WTC11 (cell line): ENCODE data around the gene APOO. TPM values are rescaled to one million over a fixed set of nuclear protein-coding genes. Genes with fewer than 3 reads are reported as not detected.
"Not testable (repeated sequence)": the region's sequence is repeated elsewhere in the genome, so short reads cannot be mapped to it uniquely, and the experiment has no call there.

Experiments
- ATAC-seq: fragments of 200-7000 bp; cut with Tn5 transposase; 2 replicates; pipeline ENCODE4 v1.10.0; 2021; ENCODE audit warnings: mild to moderate bottlenecking, moderate library complexity
- CTCF ChIA-PET: fragments of 300-600 bp; sonication (Branson Sonifier 250); formaldehyde crosslinking; loops from one replicate; lab custom pipeline; 2021; ENCODE audit warnings: antibody characterized with exemption; lab: Charles Lee
- POLR2A ChIA-PET: fragments of 350-600 bp; sonication (Branson Sonifier 250); formaldehyde crosslinking; loops from one replicate; lab custom pipeline; 2021; ENCODE audit warnings: antibody characterized with exemption; lab: Charles Lee
- DNase-seq: peaks from one replicate; pipeline ENCODE4 v3.0.0; 2021; ENCODE audit warnings: low spot score
- H3K27ac Mint-ChIP-seq: 2 replicates; pipeline ENCODE4 v1.8.0; 2021; ENCODE audit warnings: mixed read lengths
- H3K27me3 Mint-ChIP-seq: 2 replicates; pipeline ENCODE4 v1.8.0; 2021; ENCODE audit warnings: low read depth, mild to moderate bottlenecking, moderate library complexity, mixed read lengths
- H3K36me3 Mint-ChIP-seq: 2 replicates; pipeline ENCODE4 v1.8.0; 2021; ENCODE audit warnings: mixed read lengths
- H3K4me1 Mint-ChIP-seq: 2 replicates; pipeline ENCODE4 v1.8.0; 2022; ENCODE audit warnings: mixed read lengths
- H3K4me3 Mint-ChIP-seq: 2 replicates; pipeline ENCODE4 v1.8.0; 2021; ENCODE audit warnings: mild to moderate bottlenecking, moderate library complexity, mixed read lengths
- H3K9me3 Mint-ChIP-seq: 2 replicates; pipeline ENCODE4 v1.8.0; 2021; ENCODE audit warnings: mixed read lengths
- CBFB ChIP-seq: sonication (generic); formaldehyde crosslinking; IDR thresholded peaks from 2 replicates; pipeline ENCODE4 v1.8.1; 2022; ENCODE audit warnings: mild to moderate bottlenecking, low read depth, missing genetic modification reagents
- CREM ChIP-seq: sonication (generic); formaldehyde crosslinking; IDR thresholded peaks from 2 replicates; pipeline ENCODE4 v1.8.1; 2022; ENCODE audit warnings: mild to moderate bottlenecking, missing genetic modification reagents, moderate library complexity
- ESRRA ChIP-seq: sonication (generic); formaldehyde crosslinking; IDR thresholded peaks from 2 replicates; pipeline ENCODE4 v1.8.1; 2022; ENCODE audit warnings: mild to moderate bottlenecking, missing genetic modification reagents, borderline replicate concordance
- GTF2I ChIP-seq: fragments of 250-450 bp; sonication (Bioruptor Pico); conservative IDR thresholded peaks from 2 replicates; pipeline ENCODE4 v1.4.0; 2021; ENCODE audit warnings: mild to moderate bottlenecking
- JAZF1 ChIP-seq: fragments of 250-450 bp; sonication (Bioruptor Pico); IDR thresholded peaks from 2 replicates; pipeline ENCODE4 v1.9.0; 2021; ENCODE audit warnings: moderate library complexity, mild to moderate bottlenecking, inconsistent platforms
- MYBL2 ChIP-seq: sonication (generic); formaldehyde crosslinking; IDR thresholded peaks from 2 replicates; pipeline ENCODE4 v1.8.1; 2023; ENCODE audit warnings: mild to moderate bottlenecking, moderate library complexity, missing genetic modification reagents
- SMAD3 ChIP-seq: sonication (generic); formaldehyde crosslinking; IDR thresholded peaks from 2 replicates; pipeline ENCODE4 v1.8.0; 2022; ENCODE audit warnings: missing genetic modification reagents, mild to moderate bottlenecking, borderline replicate concordance
- SOX15 ChIP-seq: fragments of 250-450 bp; sonication (Bioruptor Pico); IDR thresholded peaks from 2 replicates; pipeline ENCODE4 v1.9.0; 2021; ENCODE audit warnings: mild to moderate bottlenecking
- TCF7 ChIP-seq: sonication (generic); formaldehyde crosslinking; IDR thresholded peaks from 2 replicates; pipeline ENCODE4 v1.8.0; 2022; ENCODE audit warnings: mild to moderate bottlenecking, low read depth, missing genetic modification reagents, moderate library complexity
- ZNF219 ChIP-seq: sonication (generic); formaldehyde crosslinking; IDR thresholded peaks from 2 replicates; pipeline ENCODE4 v1.8.0; 2023; ENCODE audit warnings: missing genetic modification reagents, mild to moderate bottlenecking, borderline replicate concordance
- ZNF232 ChIP-seq: sonication (generic); formaldehyde crosslinking; IDR thresholded peaks from 2 replicates; pipeline ENCODE4 v1.8.0; 2022; ENCODE audit warnings: mild to moderate bottlenecking, missing genetic modification reagents
- ZNF416 ChIP-seq: fragments of 250-450 bp; sonication (Bioruptor Pico); IDR thresholded peaks from 2 replicates; pipeline ENCODE4 v1.9.0; 2021; ENCODE audit warnings: mild to moderate bottlenecking, inconsistent platforms
- total RNA-seq: library from RNA; stranded (reverse); gene quantifications from 3 replicates; pipeline ENCODE4 v1.2.3, GENCODE V29; 2021
- TF ChIP-seq, protein P1 (sequence below): sonication (generic); formaldehyde crosslinking; IDR thresholded peaks from 2 replicates; pipeline ENCODE4 v1.8.1; 2022; ENCODE audit warnings: mild to moderate bottlenecking, missing genetic modification reagents, moderate library complexity, borderline replicate concordance
- TF ChIP-seq, protein P2 (sequence below): fragments of 250-450 bp; sonication (Bioruptor Pico); IDR thresholded peaks from 2 replicates; pipeline ENCODE4 v1.8.0; 2021; ENCODE audit warnings: mild to moderate bottlenecking
- TF ChIP-seq, protein P3 (sequence below): sonication (generic); formaldehyde crosslinking; IDR thresholded peaks from 2 replicates; pipeline ENCODE4 v1.8.1; 2023; ENCODE audit warnings: mild to moderate bottlenecking, moderate library complexity, missing genetic modification reagents

The APOO gene
- total RNA-seq, 1 experiment from 2014 or later = 55.5 TPM

DNA sequence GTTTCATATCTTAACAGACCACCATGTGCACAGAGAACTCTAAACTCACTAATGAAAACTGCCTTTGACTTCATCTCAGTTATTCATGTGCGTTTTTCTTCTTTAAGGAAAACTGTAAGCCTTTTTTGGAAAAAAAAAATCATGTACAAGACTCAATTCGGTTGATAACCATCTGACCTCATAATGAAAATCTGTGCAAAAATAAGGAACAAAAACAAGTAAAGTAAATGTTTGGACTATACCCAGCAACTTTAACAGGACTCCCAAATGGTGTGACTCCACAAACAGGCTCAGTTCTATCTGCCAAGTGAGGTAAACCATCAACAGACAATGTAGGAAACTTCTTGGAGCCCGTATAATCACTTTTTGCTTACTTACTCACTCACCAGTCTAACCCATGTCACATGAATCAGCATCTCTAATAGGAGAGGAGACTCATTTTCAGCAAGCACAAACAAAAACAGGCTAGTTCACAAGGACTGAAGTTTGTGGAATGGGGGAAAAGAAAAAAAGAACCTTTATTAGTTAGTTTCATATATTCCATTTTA lies 9.3 kb downstream of the APOO start:
- DNase-seq (no peak), ATAC-seq (no peak)
- no peaks in the 10 kb centered on the region for H3K27me3 Mint-ChIP-seq
- H3K36me3 Mint-ChIP-seq = no peaks in the 10 kb centered on the region
- no peak overlapping the region for H3K4me3 Mint-ChIP-seq
- CTCF ChIA-PET = interaction anchor here (0.7 to 1.2 kb wide), 3 partner anchors 116 to 1138 kb away, joined by 3 to 4 read pairs (median 3); partner anchors contain the start of genes EIF2S3 and SAT1
- no peaks in the 10 kb centered on the region for H3K9me3 Mint-ChIP-seq
- POLR2A ChIA-PET = no interaction called here
- TF ChIP-seq ZNF416 (CRISPR knock-in tag) = no peak
- peak overlapping the region; percentile 41; the same call in 1 of the 2 replicates for H3K27ac Mint-ChIP-seq
- peaks cover 15% of the 10 kb centered on the region for H3K4me1 Mint-ChIP-seq

DNA sequence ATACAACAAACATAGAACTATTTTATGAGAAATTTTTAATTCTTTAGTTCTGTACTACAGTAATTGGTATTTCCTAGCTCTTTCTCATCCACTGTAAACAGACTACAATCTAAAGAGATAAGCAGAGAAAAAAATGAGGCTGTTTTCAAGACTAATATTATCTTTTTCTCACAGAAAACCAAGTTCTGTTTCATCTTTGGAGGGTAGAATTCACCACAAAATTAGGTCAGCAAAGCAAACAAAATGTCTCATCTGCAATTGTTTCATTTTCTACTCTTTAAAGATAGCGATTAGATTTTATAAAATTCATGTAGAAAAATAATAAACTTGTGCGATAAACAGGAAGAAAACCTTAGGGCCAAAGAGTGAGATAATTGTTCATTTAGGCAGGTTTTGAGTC lies 10.8 kb downstream of the APOO start:
- Mint-ChIP-seq H3K4me1 (peaks cover 15% of the 10 kb centered on the region), H3K9me3 (no peaks in the 10 kb centered on the region), H3K27me3 (no peaks in the 10 kb centered on the region), H3K4me3 (no peak overlapping the region), H3K36me3 (no peaks in the 10 kb centered on the region), H3K27ac (no peak overlapping the region)
- TF ChIP-seq ESRRA (CRISPR knock-in tag) = no peak
- TF ChIP-seq CREM (CRISPR knock-in tag) = no peak
- CTCF ChIA-PET = no interaction called here
- no peak for ATAC-seq
- no peak for DNase-seq
- POLR2A ChIA-PET = interaction anchor here (0.7 kb wide), 1 partner anchor 499 kb away, joined by 3 read pairs; no protein-coding TSS in a partner anchor

DNA sequence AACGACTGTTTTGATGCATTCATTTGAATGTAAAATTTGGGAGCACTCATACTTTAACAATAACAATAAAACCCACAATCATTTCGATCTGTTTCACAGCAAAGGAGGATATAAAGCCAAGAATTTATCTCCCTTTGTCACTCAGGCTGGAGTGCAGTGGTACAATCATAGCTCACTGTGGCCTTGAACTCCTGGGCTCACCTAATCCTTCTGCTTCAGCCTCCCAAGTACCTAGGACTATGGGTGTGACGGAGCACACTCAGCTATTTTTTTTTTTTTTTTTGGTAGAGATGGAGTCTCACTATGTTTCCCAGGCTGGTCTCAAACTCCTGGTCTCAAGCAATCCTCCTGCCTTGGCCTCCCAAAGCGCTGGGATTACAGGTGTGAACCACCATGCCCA lies 11.2 kb downstream of the APOO start:
- H3K27me3 Mint-ChIP-seq, H3K36me3 Mint-ChIP-seq, H3K9me3 Mint-ChIP-seq, ATAC-seq, CTCF ChIA-PET, H3K27ac Mint-ChIP-seq, DNase-seq, H3K4me3 Mint-ChIP-seq: not testable (repeated sequence)
- POLR2A ChIA-PET = interaction anchor here (0.7 kb wide), 1 partner anchor 499 kb away, joined by 3 read pairs; no protein-coding TSS in a partner anchor
- H3K4me1 Mint-ChIP-seq = peaks cover 15% of the 10 kb centered on the region

DNA sequence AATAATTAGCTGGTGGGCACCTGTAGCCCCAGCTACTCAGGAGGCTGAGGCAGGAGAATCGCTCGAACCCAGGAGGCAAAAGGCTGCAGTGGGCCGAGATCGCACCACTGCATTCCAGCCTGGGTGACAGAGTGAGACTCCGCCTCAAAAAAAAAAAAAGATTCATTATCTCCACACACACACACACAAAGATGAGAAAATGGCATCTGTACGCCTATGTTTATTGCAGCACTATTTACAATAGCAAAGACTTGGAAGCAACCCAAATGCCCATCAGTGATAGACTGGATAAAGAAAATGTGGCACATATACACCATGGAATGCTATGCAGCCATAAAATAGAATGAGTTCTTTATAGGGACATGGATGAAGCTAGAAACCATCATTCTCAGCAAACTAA lies 12.7 kb downstream of the APOO start:
- POLR2A ChIA-PET, DNase-seq, CTCF ChIA-PET, H3K36me3 Mint-ChIP-seq, H3K27ac Mint-ChIP-seq, H3K4me3 Mint-ChIP-seq, H3K9me3 Mint-ChIP-seq, ATAC-seq, H3K27me3 Mint-ChIP-seq: not testable (repeated sequence)
- peaks cover 10% of the 10 kb centered on the region for H3K4me1 Mint-ChIP-seq

DNA sequence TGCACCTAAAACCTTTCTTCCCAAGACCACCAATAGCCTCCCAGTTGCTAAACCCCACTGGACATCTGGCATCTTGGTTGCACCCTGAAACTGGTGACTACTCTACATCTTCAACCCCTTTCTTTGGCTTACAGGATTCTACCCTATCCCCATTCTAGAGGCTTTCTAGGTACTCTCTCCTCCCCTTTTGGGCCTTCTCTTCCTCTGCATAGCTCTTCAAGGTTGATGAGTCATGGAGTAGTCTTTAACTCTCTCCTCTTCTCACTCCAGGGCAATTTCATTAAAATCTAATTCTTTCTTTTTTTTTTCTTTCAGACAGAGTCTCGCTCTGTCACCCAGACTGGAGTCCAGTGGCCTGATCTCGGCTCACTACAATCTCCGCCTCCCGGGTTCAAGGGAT lies 16.8 kb downstream of the APOO start:
- ChIA-PET CTCF (interaction anchor here (2.1 kb wide), 1 partner anchor 11 kb away, joined by 8 read pairs; no protein-coding TSS in a partner anchor), POLR2A (no interaction called here)
- DNase-seq (no peak), ATAC-seq (no peak)
- Mint-ChIP-seq H3K27ac (no peak overlapping the region), H3K4me3 (no peak overlapping the region), H3K9me3 (no peaks in the 10 kb centered on the region), H3K4me1 (peaks cover 3% of the 10 kb centered on the region), H3K27me3 (no peaks in the 10 kb centered on the region), H3K36me3 (no peaks in the 10 kb centered on the region)
- TF ChIP-seq SMAD3 (CRISPR knock-in tag) (no peak), GTF2I (CRISPR knock-in tag) (no peak), TCF7 (CRISPR knock-in tag) (no peak), ESRRA (CRISPR knock-in tag) (no peak)
- TF ChIP-seq, protein P1, sequence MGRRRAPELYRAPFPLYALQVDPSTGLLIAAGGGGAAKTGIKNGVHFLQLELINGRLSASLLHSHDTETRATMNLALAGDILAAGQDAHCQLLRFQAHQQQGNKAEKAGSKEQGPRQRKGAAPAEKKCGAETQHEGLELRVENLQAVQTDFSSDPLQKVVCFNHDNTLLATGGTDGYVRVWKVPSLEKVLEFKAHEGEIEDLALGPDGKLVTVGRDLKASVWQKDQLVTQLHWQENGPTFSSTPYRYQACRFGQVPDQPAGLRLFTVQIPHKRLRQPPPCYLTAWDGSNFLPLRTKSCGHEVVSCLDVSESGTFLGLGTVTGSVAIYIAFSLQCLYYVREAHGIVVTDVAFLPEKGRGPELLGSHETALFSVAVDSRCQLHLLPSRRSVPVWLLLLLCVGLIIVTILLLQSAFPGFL (CRISPR knock-in tag) = no peak

DNA sequence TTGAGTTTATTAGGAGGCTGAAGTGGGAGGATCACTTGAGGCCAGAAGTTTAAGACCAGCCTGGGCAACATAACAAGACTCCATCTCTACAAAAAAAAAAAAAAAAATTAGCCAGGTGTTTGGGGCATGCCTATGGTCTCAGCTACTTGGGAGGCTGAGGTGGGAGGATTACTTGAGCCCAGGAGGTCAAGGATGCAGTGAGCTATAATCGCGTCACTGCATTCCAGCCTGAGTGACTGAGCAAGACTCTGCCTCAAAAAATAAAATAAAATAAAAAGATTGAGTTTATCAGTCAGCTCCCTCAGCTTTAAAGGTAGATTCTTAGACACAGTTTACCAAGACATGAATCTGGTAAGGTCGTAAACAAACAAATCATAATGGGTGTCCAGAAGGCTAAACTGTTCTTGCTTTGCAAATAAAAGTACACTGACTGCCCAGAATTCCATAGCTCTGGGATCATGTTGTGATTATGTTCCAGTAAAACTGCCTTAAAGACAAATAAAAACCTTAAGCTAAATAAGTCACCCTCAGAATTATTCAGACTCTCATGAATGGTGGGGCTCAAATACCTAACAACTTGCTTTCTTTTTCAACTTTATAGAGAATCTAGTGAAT lies 18.7 kb downstream of the APOO start:
- ChIA-PET POLR2A (interaction anchor here (0.6 kb wide), 1 partner anchor 107 kb away, joined by 3 read pairs; no protein-coding TSS in a partner anchor), CTCF (interaction anchor here (2.1 kb wide), 1 partner anchor 13 kb away, joined by 8 read pairs; no protein-coding TSS in a partner anchor)
- Mint-ChIP-seq H3K4me3 (no peak overlapping the region), H3K36me3 (no peaks in the 10 kb centered on the region), H3K27me3 (no peaks in the 10 kb centered on the region), H3K4me1 (peaks cover 16% of the 10 kb centered on the region), H3K27ac (no peak overlapping the region), H3K9me3 (no peaks in the 10 kb centered on the region)
- no peak for DNase-seq
- no peak for ATAC-seq
- TF ChIP-seq ZNF219 (CRISPR knock-in tag) = no peak
- TF ChIP-seq JAZF1 = no peak
- no peak for TF ChIP-seq SOX15 (CRISPR knock-in tag)
- TF ChIP-seq, protein P2, sequence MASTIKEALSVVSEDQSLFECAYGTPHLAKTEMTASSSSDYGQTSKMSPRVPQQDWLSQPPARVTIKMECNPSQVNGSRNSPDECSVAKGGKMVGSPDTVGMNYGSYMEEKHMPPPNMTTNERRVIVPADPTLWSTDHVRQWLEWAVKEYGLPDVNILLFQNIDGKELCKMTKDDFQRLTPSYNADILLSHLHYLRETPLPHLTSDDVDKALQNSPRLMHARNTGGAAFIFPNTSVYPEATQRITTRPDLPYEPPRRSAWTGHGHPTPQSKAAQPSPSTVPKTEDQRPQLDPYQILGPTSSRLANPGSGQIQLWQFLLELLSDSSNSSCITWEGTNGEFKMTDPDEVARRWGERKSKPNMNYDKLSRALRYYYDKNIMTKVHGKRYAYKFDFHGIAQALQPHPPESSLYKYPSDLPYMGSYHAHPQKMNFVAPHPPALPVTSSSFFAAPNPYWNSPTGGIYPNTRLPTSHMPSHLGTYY = no peak
- TF ChIP-seq CBFB = no peak
- no peak for TF ChIP-seq ZNF232 (CRISPR knock-in tag)
- TF ChIP-seq, protein P3, sequence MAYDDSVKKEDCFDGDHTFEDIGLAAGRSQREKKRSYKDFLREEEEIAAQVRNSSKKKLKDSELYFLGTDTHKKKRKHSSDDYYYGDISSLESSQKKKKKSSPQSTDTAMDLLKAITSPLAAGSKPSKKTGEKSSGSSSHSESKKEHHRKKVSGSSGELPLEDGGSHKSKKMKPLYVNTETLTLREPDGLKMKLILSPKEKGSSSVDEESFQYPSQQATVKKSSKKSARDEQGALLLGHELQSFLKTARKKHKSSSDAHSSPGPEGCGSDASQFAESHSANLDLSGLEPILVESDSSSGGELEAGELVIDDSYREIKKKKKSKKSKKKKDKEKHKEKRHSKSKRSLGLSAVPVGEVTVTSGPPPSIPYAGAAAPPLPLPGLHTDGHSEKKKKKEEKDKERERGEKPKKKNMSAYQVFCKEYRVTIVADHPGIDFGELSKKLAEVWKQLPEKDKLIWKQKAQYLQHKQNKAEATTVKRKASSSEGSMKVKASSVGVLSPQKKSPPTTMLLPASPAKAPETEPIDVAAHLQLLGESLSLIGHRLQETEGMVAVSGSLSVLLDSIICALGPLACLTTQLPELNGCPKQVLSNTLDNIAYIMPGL = no peak
- TF ChIP-seq MYBL2 (CRISPR knock-in tag) = no peak
